ENCODE results near the gene PRR16.

The PRR16 gene

GRCh38 chr5:120591911-120592310 is 127.8 kb downstream of the PRR16 start:
- ATAC-seq, result no peak

- no peak for ATAC-seq
Observed at GRCh38 chr5:120599576-120599975, 135.5 kb downstream of the PRR16 start.

GRCh38 chr5:120600639-120601038 is 136.5 kb downstream of the PRR16 start:
- ATAC-seq, result no peak

GRCh38 chr5:120602033-120602432 is 137.9 kb downstream of the PRR16 start:
- ATAC-seq, result no peak

GRCh38 chr5:120604884-120605283 is 140.8 kb downstream of the PRR16 start:
- ATAC-seq, result no peak

GRCh38 chr5:120605325-120606079 is 141.4 kb downstream of the PRR16 start:
- ATAC-seq, result no peak

GRCh38 chr5:120609570-120609969 is 145.5 kb downstream of the PRR16 start:
- no peak for ATAC-seq

GRCh38 chr5:120610145-120610544 is 146.0 kb downstream of the PRR16 start:
- ATAC-seq, result no peak

GRCh38 chr5:120613729-120614128 is 149.6 kb downstream of the PRR16 start:
- no peak for ATAC-seq

GRCh38 chr5:120614531-120615180 is 150.6 kb downstream of the PRR16 start:
- ATAC-seq, result no peak

GRCh38 chr5:120615967-120616645 is 152.0 kb downstream of the PRR16 start:
- no peak for ATAC-seq

GRCh38 chr5:120621339-120621738 is 157.2 kb downstream of the PRR16 start:
- ATAC-seq, result no peak

- no peak for ATAC-seq
Observed at GRCh38 chr5:120624021-120624563, 160.0 kb downstream of the PRR16 start.

- no peak for ATAC-seq
Observed at GRCh38 chr5:120628156-120628555, 164.1 kb downstream of the PRR16 start.

GRCh38 chr5:120630550-120630949 is 166.4 kb downstream of the PRR16 start:
- ATAC-seq, result no peak

- no peak for ATAC-seq
Observed at GRCh38 chr5:120631611-120632010, 167.5 kb downstream of the PRR16 start.

- no peak for ATAC-seq
Observed at GRCh38 chr5:120632430-120632829, 168.3 kb downstream of the PRR16 start.

GRCh38 chr5:120638449-120638848 is 174.3 kb downstream of the PRR16 start:
- no peak for ATAC-seq

GRCh38 chr5:120640778-120641177 is 176.7 kb downstream of the PRR16 start:
- ATAC-seq, result no peak

- no peak for ATAC-seq
Observed at GRCh38 chr5:120644516-120644915, 180.4 kb downstream of the PRR16 start.

- ATAC-seq, result no peak
Observed at GRCh38 chr5:120655828-120656435, 191.8 kb downstream of the PRR16 start.

- ATAC-seq, result no peak
Observed at GRCh38 chr5:120657104-120657503, 193.0 kb downstream of the PRR16 start.

GRCh38 chr5:120677481-120677880 is 213.4 kb downstream of the PRR16 start:
- no peak for ATAC-seq

All from activated CD4-positive, CD25-positive, alpha-beta regulatory T cell treated with anti-CD3 and anti-CD28 coated beads, Interleukin-2, amount 50 U/mL, for 24 hours (primary cell).